GM12865 (cell line): Measurements from ENCODE around the gene MAP10.

ENCODE experiments used
- DNase-seq: peaks from one replicate; pipeline ENCODE4 v3.0.0; 2010; ENCODE audit warnings: low read depth
- H3K4me3 ChIP-seq: 2 replicates; pipeline ENCODE4 v1.5.1; 2011; ENCODE audit warnings: mild to moderate bottlenecking, low read depth, low read length, control low read depth
- TF ChIP-seq, protein P1 (sequence below): IDR thresholded peaks from 2 replicates; pipeline ENCODE4 v1.5.1; 2011; ENCODE audit warnings: low read length, control low read depth, low read depth, inconsistent platforms; ENCODE audit not compliant: insufficient read depth; ENCODE audit errors: missing control alignments

The MAP10 gene, protein sequence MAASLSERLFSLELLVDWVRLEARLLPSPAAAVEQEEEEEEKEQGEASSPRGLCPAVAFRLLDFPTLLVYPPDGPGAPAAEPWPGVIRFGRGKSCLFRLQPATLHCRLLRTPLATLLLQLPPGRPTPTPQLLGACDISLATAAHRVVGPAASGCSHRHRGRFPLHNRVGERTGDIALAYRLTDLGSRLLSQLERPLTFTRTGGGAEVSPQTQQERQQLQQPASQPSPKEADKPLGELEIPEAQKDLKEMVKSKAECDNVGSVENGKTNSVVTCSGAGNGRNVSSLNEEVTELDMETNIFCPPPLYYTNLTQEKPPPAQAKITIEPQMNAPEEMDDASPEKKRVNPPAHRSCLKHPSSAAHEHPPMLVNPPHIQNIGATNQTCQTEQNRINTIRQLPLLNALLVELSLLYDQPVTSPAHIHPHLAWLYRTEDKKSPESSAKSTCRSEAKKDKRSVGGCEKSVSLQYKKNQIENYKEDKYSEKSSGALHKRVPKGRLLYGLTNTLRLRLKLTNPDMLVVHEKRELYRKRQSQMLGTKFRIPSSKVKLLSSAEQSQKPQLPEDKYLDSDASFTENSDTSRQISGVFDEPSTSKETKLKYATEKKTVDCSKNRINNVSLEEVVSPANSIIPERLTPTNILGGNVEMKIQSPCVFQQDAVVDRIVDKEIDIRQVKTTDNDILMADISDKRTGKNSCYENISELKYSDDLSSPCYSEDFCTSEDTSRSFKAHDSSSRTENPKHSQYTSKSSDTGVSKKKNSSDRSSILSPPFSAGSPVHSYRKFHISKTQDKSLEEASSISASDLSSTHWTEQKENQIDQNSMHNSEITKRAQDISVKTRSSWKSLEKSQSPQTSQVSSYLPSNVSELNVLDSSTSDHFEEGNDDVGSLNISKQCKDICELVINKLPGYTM

DNA sequence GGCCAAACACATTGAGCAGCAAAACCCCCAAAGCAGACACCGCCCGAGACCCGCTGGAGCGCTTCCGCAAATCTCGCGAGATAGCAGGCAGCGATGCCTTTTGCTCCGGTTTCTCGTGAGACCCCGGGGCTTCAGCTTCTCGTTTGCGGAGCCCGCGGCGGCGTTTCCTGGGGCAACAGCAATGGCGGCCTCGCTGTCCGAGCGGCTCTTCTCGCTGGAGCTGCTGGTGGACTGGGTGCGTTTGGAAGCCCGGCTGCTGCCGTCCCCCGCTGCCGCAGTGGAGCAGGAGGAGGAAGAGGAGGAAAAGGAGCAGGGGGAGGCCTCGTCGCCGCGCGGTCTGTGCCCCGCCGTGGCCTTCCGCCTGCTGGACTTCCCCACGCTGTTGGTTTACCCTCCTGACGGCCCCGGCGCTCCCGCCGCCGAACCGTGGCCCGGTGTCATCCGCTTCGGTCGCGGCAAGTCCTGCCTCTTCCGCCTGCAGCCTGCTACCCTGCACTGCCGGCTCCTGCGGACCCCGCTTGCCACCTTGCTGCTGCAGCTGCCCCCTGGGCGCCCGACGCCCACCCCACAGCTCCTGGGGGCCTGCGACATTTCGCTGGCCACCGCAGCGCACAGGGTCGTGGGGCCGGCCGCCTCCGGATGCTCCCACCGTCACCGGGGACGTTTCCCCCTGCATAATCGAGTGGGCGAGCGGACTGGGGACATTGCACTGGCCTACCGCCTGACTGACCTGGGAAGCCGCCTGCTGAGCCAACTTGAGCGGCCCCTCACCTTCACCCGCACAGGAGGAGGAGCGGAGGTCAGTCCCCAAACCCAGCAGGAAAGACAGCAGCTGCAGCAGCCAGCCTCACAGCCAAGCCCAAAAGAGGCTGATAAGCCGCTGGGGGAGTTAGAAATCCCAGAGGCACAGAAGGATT lies at the start of gene MAP10:
Gene MAP10, plus strand, starts transcription at position 148 of the 917 bp plus-strand sequence. Its CDS starts 34 bp downstream, at position 182.
- H3K4me3 ChIP-seq, result peak within 1 kb of the TSS; percentile 61
- TF ChIP-seq, protein P1, sequence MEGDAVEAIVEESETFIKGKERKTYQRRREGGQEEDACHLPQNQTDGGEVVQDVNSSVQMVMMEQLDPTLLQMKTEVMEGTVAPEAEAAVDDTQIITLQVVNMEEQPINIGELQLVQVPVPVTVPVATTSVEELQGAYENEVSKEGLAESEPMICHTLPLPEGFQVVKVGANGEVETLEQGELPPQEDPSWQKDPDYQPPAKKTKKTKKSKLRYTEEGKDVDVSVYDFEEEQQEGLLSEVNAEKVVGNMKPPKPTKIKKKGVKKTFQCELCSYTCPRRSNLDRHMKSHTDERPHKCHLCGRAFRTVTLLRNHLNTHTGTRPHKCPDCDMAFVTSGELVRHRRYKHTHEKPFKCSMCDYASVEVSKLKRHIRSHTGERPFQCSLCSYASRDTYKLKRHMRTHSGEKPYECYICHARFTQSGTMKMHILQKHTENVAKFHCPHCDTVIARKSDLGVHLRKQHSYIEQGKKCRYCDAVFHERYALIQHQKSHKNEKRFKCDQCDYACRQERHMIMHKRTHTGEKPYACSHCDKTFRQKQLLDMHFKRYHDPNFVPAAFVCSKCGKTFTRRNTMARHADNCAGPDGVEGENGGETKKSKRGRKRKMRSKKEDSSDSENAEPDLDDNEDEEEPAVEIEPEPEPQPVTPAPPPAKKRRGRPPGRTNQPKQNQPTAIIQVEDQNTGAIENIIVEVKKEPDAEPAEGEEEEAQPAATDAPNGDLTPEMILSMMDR, result no peak
- peak; percentile 94 for DNase-seq

DNA sequence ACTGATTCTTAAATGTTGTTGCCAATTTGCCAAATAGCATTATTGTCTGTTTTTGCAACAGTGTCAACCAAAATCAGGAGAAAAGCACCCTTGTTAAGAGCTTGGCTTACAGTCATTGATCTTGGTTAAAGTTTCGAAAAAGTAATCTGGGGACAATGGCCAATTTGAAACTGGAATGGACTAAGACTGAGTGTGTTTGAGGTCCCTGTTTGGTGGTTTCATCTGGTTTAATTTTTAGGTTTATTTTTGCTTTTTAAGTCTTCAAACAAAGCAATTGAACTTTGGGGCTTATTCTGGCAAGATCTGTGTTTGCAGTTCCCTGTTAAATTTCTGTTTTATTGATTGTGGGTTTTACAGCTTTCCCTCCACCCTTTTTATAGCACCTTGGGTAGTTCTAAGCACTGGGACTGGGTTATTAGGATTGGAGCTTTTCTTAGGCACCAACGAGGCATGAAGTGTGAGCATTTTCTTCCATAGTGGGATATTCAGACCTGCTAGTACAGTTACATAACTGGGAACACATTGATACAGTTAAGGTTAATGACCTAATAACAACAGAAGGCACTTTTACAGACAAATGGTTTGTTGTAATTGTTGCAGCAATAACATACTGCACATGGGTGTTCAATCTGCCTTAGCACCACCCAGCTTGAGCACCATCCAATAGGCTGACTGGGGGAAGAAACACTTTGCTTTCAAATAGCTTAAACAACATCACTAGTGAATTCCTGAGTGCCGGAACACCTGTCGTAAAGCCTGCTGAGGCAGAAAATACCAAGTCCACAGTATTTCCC lies 40.6 kb upstream of the MAP10 start:
- DNase-seq, result no peak
- H3K4me3 ChIP-seq, result no peak overlapping the region
- TF ChIP-seq, protein P1, result no peak

DNA sequence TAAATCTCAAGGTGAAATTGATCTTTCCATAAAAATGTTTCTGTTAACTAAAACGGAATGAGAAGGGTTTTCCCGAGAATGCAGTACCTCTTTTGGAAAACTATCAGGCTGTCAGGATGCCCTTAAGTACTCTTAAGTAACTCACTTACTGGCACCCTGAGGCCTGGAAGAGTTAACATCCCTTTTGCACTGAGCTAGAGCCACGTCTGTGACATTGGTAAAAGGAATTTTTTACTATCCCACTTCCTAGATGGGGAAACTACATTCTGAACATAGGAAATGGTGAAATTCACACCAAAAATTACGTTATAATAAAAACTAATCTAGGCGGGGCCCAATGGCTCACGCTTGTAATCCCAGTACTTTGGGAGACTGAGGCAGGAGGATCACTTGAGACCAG lies 39.7 kb upstream of the MAP10 start:
- TF ChIP-seq, protein P1, result no peak
- no peak for DNase-seq
- no peak overlapping the region for H3K4me3 ChIP-seq

DNA sequence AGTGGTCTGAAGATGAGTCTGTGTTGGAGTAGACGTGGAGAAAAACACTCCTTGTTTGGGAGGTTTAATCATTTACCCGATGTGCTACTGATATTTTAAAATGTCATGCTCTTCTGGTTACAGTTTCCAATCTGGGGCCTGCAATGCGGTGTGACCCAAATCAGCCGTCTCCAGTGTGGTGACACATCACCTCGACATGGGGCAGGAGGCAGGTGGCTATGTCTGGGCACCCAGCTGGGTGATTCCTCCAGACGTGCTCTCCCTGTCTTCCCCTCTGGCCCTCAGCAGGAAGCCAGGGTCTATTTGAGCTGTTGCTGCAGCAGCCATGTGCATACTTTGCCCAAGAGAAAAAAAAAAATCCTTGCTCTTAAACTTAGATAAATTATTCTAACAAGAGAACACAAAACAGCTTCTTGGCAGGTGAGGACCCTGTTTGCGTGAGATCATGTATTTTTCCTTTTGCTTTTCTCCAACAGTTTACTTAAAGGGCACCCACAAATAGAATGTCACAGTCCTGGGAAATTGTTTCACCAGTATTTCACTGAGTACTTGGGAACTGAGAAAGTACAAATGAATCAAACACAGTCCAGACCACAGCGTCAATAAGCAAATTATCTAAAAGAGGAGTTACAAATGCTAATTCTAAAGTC lies 38.9 kb upstream of the MAP10 start:
- TF ChIP-seq, protein P1, result no peak
- no peak overlapping the region for H3K4me3 ChIP-seq
- DNase-seq, result no peak

DNA sequence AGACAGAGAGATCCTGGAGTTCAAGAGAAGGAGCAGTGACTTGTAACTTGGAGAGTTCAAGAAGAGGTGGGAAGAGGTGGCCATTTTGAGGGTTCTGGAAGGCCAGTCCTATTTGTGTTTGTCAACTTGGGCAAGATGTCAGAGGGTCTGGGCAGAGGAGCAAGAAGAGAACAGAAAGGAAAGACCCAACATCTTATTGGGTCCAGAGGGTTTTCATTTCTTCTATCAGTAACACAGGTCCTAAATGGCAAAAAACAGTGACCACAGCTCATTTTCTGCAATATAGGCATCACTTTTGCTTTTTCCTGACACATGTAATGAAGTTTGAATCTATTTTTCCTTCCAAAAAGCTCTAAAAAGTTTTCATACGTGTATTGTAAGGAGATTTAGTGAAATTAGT lies 38.3 kb upstream of the MAP10 start:
- no peak overlapping the region for H3K4me3 ChIP-seq
- no peak for DNase-seq
- TF ChIP-seq, protein P1, result no peak
